OCI-M1 (cell line): Measurements from ENCODE around the gene ATL3.

Experiments used
- DNase-seq: peaks from one replicate; lab custom pipeline; 2025; lab: John Stamatoyannopoulos, UW

The ATL3 gene

GRCh38 chr11:63671322-63672155 is at the start of gene ATL3:
Gene ATL3, minus strand, starts transcription at chr11:63671376. Its CDS starts 41 bp downstream, at chr11:63671335.
- DNase-seq, result peak; percentile 99

GRCh38 chr11:63720611-63721010 is 49.4 kb upstream of the ATL3 start:
- DNase-seq, result no peak

DNA sequence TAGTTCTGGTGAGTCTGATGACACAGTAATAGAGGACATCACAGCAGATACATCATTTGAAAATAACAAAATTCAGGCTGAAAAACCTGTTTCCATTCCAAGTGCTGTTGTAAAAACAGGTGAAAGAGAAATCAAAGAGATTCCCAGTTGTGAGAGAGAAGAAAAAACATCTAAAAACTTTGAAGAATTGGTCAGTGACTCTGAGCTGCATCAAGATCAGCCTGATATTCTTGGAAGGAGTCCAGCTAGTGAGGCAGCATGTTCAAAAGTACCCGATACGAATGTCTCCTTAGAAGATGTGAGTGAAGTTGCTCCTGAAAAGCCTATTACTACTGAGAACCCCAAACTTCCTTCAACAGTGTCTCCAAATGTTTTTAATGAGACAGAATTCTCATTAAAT is 48.8 kb upstream of the ATL3 start:
- peak; percentile 18 for DNase-seq

DNA sequence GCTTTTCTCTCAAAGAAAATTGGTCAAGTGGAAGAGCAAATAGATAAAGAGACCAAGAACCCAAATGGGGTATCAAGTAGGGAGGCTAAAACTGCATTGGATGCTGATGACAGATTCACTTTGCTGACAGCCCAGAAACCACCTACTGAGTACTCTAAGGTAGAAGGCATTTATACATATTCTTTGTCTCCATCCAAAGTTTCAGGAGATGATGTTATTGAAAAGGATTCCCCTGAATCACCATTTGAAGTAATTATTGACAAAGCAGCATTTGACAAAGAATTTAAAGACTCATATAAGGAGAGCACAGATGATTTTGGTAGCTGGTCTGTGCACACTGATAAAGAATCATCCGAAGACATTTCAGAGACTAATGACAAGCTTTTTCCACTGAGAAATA is 47.8 kb upstream of the ATL3 start:
- DNase-seq, result no peak

DNA sequence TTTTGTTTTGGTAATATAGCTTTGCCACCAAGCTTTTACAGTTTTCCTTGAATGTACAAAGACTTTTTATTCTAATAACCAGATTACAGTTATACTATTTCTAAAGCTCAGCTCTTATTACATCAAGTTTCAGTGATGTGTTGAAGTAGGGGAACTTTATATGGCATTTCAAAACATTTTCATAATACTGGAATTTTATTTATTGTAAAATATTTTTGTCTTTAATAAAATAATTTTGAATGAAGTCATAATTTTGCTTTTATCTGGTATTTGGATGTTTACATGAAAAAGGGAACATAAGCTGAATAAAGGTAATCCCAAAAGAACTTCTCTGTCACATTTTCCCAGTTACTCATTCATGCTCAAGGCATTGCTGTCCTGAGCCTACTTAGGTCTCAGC is 44.9 kb upstream of the ATL3 start:
- no peak for DNase-seq

GRCh38 chr11:63713766-63714165 is 42.6 kb upstream of the ATL3 start:
- no peak for DNase-seq

DNA sequence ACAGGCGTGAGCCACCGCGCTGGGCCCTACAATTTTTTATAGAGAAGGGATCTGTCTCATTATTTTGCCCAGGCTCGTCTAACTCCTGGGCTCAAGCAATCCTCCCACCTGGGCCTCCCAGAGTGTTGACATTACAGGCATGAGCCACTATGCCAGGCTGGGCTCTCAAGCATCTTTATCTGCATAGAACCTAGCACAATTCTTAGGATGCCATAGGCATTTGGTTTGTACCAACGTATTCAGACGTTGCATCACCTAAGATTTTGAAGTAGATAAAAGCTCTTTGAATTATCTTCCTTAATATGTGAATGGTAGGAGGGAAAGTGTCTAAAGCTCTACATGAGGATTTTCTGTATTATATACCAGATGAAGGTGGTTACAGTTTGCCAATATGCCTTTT is 40.7 kb upstream of the ATL3 start:
- DNase-seq, result no peak

- peak; percentile 87 for DNase-seq
Measured at GRCh38 chr11:63710476-63711217, 39.5 kb upstream of the ATL3 start.

DNA sequence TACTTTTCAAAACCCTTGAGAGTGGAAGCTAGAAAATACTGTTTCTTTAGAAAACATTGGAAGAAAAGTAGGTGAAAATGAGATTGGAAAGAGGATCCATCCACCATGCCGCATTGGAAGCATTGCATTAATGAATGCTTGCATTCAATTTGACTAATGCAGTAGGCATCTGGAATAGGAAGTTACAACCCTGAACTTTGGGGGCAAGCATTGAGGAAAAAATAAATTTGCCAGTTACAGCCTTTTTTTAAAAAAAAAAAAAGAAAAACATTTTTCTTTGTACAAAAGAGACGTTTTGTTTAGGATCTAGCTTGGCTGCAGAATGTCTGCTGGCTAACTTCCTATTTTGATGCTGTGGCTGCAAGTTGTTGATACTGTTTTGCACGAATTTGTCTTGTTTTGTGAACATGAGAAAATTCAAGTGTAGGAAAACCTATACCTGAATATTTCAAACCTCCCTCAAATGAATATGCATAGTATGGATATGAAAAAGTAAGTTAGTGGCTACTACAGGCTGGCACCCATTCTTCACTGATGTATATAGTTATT is 38.2 kb upstream of the ATL3 start:
- peak; percentile 14 for DNase-seq

- DNase-seq, result no peak
Measured at GRCh38 chr11:63708764-63709163, 37.6 kb upstream of the ATL3 start.

DNA sequence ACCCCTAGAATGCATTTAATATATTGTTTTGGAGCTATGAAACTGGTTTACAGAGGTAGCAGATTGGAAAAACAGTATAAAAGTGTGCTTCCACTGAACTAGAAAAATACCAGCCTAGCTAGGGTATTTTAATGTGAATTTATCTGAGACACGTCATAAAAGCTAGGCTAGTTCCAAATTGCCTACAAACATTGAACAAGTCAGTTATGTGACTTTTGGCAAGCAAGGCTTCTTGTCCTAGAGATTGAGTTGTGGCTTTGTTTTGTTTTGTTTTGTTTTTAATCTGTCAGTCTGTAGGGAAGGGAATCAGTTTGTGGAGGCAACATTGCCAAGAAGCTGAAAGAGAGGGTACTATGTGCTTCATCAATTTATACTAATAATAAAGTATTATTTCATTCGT is 34.4 kb upstream of the ATL3 start:
- DNase-seq, result no peak

GRCh38 chr11:63699896-63700295 is 28.7 kb upstream of the ATL3 start:
- no peak for DNase-seq

- DNase-seq, result peak; percentile 61
Measured at GRCh38 chr11:63698976-63699733, 28.0 kb upstream of the ATL3 start.

DNA sequence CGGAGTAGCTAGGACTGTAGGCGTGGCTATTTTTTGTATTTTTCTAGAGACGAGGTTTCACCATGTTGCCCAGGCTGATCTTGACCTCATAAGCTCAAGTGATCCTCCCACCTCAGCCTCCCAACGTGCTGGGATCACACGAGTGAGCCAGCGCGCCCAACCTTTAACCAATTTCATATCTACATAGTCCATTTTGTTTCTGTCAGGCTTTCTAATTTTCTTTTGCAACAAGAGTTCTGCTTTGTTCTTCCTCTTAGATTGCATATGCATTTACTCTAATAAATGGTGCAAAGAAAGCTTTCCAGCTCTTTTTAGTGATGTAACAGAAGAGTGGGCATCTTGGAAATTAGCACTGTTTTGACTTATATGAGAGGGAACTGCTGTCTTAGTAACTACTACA is 23.4 kb upstream of the ATL3 start:
- DNase-seq, result no peak

DNA sequence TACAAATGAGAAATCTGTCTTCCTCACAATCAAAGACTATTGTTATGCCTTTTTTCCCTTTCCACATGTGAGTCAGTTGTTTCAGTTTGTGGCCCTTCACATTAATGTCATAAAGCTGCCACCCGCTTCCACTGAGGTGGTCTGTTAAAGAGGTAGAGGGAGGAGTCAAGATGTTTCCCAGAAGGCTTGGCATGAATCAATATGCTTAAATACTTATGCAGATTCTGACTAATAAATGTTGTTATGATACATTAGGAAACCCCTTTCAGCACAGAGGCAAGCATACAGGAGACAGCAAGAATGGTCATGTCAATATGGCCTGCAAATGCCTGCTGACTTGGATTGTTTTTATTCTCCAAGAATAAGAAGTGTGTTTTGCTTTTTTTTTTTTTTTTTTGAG is 16.7 kb upstream of the ATL3 start:
- peak; percentile 20 for DNase-seq

DNA sequence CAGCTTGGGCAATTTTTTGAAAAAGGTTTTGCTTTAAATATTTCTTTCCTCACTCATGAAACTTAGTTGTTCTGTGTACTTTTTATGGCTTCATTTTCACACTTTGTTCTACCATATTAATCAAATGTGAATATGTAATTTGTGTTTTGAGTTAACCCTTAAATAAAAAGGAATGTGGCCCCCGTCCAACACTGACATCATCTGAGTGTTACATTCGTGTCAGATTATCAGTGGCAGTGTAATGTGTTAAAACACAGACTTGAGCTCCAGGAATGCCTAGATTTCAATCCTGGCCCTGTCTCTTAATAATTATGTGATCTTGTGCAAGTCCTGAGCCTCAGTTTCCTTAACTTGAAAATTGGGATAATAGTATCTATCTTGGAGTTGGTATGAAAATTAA is 15.8 kb upstream of the ATL3 start:
- no peak for DNase-seq

GRCh38 chr11:63685158-63685721 is 14.1 kb upstream of the ATL3 start:
- DNase-seq, result peak; percentile 37

DNA sequence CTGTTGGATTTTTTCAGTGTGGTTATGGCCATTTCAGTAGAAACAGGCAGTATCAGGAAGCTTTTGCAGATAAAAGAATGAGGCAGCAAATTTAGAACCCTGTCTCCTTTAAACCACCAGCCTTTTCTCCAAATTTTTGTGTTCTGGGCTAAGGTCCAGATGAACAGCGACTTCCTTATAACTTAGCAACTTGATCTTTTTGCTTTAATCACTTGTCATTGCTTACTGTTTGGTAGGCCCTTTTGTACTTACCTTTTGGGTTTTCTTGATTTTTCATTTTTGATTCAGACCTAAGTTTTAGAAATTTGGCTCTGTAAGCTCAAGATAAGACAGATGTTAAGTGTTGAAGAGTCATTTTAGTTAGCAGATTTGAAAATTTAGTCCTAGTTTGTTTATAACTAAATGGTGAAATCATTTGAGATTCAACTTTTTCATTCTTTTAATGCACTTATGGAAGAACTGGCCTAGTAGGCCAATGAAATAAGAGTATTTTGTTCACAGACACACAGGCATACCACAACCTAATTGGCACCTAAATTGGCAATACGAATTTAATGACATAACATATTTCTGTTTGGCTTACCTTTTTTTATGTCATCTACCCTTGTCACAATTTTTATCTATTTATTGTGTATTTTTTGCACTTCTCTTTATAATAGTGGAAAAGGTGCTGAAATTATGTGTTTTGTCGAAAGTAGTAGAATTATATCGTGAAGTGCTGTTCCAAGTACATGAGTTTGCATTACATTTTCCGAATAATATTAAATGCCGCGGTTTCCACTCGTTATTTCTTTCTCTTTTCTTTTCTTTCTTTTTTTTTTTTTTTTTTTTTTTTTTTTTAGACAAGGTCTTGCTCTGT is 12.2 kb upstream of the ATL3 start:
- DNase-seq, result peak; percentile 92

DNA sequence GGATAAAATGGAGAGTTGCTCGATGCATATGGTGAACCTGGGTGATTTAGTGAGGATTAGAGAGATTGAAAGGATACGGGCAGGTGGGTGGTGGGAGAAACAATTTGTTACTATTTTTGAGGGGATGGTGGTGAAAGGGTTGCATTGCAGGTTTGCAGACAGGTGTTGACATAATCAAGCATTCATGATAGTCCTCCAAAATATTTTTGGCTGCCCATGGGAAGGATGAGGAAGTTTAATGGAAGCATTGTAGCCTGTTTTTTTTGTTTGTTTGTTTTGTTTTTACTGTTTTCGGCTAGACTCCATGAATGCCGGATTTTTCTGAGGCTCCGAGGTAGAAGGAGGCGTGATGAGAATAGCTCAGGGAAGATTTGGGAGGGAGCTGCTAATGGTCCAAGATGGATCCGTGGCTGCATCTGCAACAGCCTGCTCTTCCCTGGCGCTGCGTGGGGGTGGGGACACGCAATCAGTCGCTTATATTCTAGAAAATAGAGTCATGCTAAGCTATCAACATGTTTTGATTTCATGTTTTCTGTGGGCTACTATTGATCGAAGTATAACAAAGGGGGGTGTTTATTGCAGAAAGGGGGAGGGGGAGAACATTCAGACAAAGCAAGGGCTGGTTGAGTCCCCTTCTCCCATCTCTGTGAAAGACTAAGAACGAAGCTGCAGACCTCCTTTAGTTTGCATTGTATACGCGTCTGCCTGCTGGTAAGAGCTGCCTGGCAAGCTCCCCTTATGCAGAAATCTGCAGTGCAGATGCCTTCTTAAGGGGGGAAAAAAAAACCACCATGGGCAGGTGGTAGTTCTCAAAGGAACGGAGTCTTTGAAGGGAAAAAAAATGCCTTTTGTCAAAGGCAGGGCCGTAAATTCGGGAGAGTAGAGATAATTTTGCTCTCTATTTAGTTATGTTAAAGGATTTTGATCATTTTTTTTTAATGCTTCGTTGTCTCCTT is 11.2 kb upstream of the ATL3 start:
- DNase-seq, result peak; percentile 75
